ENCODE results near the gene PCNX2. TPM values are rescaled to one million over a fixed set of nuclear protein-coding genes. Genes with fewer than 3 reads are reported as not detected.

The PCNX2 gene
- total RNA-seq, 1 donor from 2014 or later: 11.3 TPM

- peaks cover 24% of the 10 kb centered on the region for H3K36me3 ChIP-seq
- no peaks in the 10 kb centered on the region for H3K27me3 ChIP-seq (ENCODE audit: low read depth)
- H3K4me1 ChIP-seq: peaks cover 25% of the 10 kb centered on the region
- ATAC-seq (no peak), DNase-seq (no peak)
- no peak overlapping the region for H3K27ac ChIP-seq
- TF ChIP-seq, protein P1, sequence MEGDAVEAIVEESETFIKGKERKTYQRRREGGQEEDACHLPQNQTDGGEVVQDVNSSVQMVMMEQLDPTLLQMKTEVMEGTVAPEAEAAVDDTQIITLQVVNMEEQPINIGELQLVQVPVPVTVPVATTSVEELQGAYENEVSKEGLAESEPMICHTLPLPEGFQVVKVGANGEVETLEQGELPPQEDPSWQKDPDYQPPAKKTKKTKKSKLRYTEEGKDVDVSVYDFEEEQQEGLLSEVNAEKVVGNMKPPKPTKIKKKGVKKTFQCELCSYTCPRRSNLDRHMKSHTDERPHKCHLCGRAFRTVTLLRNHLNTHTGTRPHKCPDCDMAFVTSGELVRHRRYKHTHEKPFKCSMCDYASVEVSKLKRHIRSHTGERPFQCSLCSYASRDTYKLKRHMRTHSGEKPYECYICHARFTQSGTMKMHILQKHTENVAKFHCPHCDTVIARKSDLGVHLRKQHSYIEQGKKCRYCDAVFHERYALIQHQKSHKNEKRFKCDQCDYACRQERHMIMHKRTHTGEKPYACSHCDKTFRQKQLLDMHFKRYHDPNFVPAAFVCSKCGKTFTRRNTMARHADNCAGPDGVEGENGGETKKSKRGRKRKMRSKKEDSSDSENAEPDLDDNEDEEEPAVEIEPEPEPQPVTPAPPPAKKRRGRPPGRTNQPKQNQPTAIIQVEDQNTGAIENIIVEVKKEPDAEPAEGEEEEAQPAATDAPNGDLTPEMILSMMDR (IDR thresholded peaks at IDR 0.05): no peak
- intact Hi-C loops (cut with DNase I): no loop called here
- H3K4me3 ChIP-seq: no peak overlapping the region
- no peaks in the 10 kb centered on the region for H3K9me3 ChIP-seq
Measured at GRCh38 chr1:232968391-232968790, 327.1 kb downstream of the PCNX2 start.

DNA sequence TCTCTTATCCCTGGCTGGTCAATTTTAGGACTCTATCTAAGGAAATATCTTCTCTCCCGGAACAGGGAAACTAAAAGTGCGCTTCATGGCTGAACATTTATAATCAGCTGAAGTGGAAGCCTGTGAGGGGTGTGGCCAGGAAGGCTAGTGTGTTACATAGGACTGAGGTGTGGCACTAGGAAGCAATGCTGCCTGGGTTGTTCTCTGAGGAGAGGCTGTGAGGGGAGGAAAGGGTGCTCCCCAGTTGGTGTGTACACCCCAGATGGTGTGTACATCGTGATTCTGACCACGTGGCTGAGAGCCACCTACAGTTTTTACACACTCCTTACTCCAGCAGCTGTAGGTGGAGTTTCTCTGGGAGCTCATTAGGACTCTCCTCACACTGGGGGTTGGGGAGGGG lies 328.9 kb downstream of the PCNX2 start:
- TF ChIP-seq, protein P1 (IDR thresholded peaks at IDR 0.05): no peak
- DNase-seq: no peak
- Histone ChIP-seq H3K4me3 (no peak overlapping the region), H3K4me1 (peaks cover 37% of the 10 kb centered on the region), H3K27ac (peak overlapping the region; percentile 50), H3K36me3 (peaks cover 23% of the 10 kb centered on the region), H3K27me3 (ENCODE audit: low read depth) (no peaks in the 10 kb centered on the region), H3K9me3 (no peaks in the 10 kb centered on the region)
- intact Hi-C loops (cut with DNase I): no loop called here
- ATAC-seq: peak; percentile 89 to 91

GRCh38 chr1:232965912-232966217 lies 329.7 kb downstream of the PCNX2 start:
- TF ChIP-seq, protein P1 (IDR thresholded peaks at IDR 0.05): no peak
- peak overlapping the region; percentile 50 for H3K27ac ChIP-seq
- H3K36me3 ChIP-seq: peaks cover 15% of the 10 kb centered on the region

GRCh38 chr1:232965124-232965911 lies 330.2 kb downstream of the PCNX2 start:
- intact Hi-C loops (cut with DNase I): no loop called here
- no peak for ATAC-seq
- TF ChIP-seq, protein P1 (IDR thresholded peaks at IDR 0.05): no peak
- H3K36me3 ChIP-seq: peaks cover 9% of the 10 kb centered on the region
- H3K27me3 ChIP-seq (ENCODE audit: low read depth): no peaks in the 10 kb centered on the region
- H3K4me1 ChIP-seq: peaks cover 37% of the 10 kb centered on the region
- H3K27ac ChIP-seq: peak overlapping the region; percentile 50
- no peak for DNase-seq
- H3K4me3 ChIP-seq: no peak overlapping the region
- no peaks in the 10 kb centered on the region for H3K9me3 ChIP-seq

More at GRCh38 chr1:232965912-232966217, 329.7 kb downstream of the PCNX2 start:
- Histone ChIP-seq H3K4me1 (peaks cover 37% of the 10 kb centered on the region), H3K9me3 (no peaks in the 10 kb centered on the region), H3K4me3 (no peak overlapping the region), H3K27me3 (ENCODE audit: low read depth) (no peaks in the 10 kb centered on the region)
- ATAC-seq: no peak
- intact Hi-C loops (cut with DNase I): no loop called here
- DNase-seq: no peak

DNA sequence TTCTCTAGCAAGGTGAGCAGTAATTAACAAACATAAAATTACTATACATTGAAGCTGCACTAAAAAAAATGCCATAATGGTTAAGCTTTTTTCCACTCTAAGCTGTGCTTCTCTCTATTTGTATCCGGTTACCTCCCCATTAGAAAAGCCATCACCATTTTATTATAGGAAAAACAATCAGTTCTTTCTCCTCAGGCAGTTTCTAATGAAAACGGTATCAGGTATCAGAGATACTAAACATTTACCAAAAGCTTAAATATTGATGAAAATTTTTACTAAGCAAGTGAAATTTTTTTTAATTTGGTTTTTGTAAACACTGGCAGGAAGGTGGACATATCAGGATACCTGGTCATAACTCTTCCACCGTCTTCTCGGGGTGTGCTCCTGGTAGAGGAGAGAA lies 330.9 kb downstream of the PCNX2 start:
- Histone ChIP-seq H3K9me3 (no peaks in the 10 kb centered on the region), H3K36me3 (peaks cover 6% of the 10 kb centered on the region), H3K27me3 (ENCODE audit: low read depth) (no peaks in the 10 kb centered on the region), H3K4me3 (no peak overlapping the region), H3K27ac (no peak overlapping the region), H3K4me1 (peaks cover 37% of the 10 kb centered on the region)
- intact Hi-C loops (cut with DNase I): no loop called here
- DNase-seq (no peak), ATAC-seq (no peak)
- TF ChIP-seq, protein P1 (IDR thresholded peaks at IDR 0.05): no peak
